ENCODE measurements around the gene NAGLU.

NAGLU gene

DNA sequence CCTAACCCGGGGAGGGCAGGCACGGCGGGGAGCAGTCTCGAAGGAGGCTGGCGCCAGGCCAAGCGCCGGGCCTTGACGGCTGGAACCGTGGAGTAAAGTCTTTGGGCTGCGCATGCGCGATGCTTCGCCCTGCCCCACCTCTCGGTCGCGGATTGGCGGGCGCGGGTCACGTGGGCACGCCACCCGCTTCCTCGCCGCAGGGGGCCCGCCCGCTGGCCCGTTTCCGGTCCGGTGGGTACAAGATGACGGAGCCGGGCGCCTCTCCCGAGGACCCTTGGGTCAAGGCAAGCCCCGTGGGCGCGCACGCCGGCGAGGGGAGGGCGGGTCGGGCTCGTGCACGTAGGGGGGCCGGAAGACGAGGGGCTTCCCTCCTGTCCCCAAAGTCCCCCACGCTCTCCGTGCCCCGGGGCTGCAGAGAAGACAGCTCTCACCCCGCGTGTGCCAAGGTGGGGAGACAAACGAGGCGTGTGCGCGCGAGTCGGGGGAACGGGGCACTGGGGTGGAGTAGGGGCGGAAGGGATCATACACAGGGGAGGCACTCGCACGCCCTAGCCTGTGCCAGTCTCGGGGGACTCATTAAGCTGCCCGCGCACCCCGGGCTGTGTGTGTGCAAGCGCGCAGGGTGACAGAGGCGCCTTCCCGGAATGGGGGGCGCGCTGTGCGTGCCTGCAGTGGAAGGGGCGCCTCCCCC is 31.0 kb downstream of the NAGLU start, which contains the start of gene MLX:
Gene MLX, plus strand, starts transcription at position 218 of the 691 bp plus-strand sequence. Its CDS starts 25 bp downstream, at position 243.
- H3K4me3 ChIP-seq (ENCODE audit: low read depth, low read length) = peak within 1 kb of the TSS; percentile 92
- DNase-seq (ENCODE audit: low read depth) = peak; percentile 94
- peak; percentile 75 for TF ChIP-seq MYC (IDR thresholded peaks at IDR 0.05; ENCODE audit: low read depth, low read length)
- peak; percentile 46 for TF ChIP-seq POLR2A (IDR thresholded peaks at IDR 0.05; ENCODE audit: extremely low read depth, insufficient read length)
- TF ChIP-seq, protein P1, sequence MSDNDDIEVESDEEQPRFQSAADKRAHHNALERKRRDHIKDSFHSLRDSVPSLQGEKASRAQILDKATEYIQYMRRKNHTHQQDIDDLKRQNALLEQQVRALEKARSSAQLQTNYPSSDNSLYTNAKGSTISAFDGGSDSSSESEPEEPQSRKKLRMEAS (IDR thresholded peaks at IDR 0.05; ENCODE audit: low read depth, low read length) = peak; percentile 96
- TF ChIP-seq, protein P2, sequence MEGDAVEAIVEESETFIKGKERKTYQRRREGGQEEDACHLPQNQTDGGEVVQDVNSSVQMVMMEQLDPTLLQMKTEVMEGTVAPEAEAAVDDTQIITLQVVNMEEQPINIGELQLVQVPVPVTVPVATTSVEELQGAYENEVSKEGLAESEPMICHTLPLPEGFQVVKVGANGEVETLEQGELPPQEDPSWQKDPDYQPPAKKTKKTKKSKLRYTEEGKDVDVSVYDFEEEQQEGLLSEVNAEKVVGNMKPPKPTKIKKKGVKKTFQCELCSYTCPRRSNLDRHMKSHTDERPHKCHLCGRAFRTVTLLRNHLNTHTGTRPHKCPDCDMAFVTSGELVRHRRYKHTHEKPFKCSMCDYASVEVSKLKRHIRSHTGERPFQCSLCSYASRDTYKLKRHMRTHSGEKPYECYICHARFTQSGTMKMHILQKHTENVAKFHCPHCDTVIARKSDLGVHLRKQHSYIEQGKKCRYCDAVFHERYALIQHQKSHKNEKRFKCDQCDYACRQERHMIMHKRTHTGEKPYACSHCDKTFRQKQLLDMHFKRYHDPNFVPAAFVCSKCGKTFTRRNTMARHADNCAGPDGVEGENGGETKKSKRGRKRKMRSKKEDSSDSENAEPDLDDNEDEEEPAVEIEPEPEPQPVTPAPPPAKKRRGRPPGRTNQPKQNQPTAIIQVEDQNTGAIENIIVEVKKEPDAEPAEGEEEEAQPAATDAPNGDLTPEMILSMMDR (IDR thresholded peaks at IDR 0.05; ENCODE audit: low read depth, low read length) = no peak

DNA sequence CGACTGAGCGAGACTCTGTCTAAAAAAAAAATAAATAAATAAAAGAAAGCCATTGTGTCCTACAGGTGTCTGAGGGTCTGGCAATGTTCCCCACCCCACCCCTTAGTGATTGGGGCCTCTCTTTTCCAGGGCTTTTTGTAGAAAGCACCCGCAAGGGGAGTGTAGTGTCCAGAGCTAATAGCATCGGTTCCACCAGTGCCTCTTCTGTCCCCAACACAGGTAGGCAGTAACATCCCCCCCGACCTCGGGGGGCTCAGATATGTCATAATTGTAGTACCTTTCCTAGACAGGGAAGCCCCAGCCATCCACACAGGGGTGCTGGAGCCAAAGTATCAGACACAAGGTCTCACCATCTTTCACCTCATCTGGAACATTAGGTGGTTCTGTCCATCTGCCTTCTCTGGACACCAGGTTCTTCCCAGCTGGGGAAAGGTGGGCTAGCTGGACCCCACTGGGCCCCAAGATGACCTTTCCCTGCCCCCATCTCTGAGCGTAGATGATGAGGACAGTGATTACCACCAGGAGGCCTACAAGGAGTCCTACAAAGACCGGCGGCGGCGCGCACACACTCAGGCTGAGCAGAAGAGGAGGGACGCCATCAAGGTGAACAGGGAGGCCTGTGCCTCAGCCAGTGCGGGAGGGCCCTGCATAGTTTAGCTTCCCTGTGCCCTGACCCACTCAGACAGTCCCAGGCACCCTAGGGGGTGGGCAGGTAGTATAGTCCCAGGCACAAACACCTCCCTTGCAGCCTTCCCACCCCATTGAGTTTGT is 32.5 kb downstream of the NAGLU start:
- TF ChIP-seq POLR2A (IDR thresholded peaks at IDR 0.05; ENCODE audit: extremely low read depth, insufficient read length) (no peak), MYC (IDR thresholded peaks at IDR 0.05; ENCODE audit: low read depth, low read length) (no peak)
- TF ChIP-seq, protein P1 (IDR thresholded peaks at IDR 0.05; ENCODE audit: low read depth, low read length) = no peak
- TF ChIP-seq, protein P2 (IDR thresholded peaks at IDR 0.05; ENCODE audit: low read depth, low read length) = no peak
- no peak for DNase-seq (ENCODE audit: low read depth)
- H3K4me3 ChIP-seq (ENCODE audit: low read depth, low read length) = peak overlapping the region; percentile 49

DNA sequence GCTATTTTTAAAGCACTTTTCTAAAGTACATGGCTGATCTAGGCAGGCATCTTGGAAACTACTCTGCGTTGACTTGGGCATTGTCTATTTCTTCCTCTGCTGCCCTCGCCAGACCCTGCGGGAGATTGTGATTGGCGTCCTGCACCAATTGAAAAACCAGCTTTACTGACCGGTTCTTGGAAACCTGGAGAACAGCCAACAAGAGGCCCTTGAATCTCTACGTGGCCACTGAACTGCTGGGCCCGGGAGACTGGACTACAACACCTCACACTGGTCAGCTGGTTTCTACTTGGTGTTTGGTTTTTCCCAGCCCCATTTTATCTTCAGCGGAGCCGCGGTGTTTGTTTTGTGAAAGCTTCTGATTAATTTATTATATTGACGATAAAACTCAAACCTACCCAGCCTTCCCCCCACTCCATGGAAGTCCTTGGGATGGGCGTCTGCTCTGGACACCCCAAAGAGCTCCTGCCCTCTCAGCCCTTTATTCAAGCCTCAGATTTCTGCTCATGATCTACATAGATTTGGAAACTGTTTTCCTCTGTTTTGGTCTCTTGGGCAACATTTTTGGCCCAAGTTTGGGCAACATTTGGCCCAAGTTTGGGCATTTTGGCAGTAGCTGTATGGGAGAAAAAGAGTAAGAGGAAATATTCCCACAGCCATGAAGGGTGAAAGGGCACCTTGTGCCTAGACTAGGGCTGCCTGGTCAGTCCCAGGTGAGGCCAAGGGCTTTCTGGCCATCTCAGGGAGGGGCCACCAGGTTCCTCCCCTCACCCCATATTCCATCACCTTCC is 35.6 kb downstream of the NAGLU start:
- H3K4me3 ChIP-seq (ENCODE audit: low read depth, low read length) = no peak overlapping the region
- DNase-seq (ENCODE audit: low read depth) = no peak
- no peak for TF ChIP-seq POLR2A (IDR thresholded peaks at IDR 0.05; ENCODE audit: extremely low read depth, insufficient read length)
- TF ChIP-seq, protein P2 (IDR thresholded peaks at IDR 0.05; ENCODE audit: low read depth, low read length) = no peak
- TF ChIP-seq, protein P1 (IDR thresholded peaks at IDR 0.05; ENCODE audit: low read depth, low read length) = no peak

DNA sequence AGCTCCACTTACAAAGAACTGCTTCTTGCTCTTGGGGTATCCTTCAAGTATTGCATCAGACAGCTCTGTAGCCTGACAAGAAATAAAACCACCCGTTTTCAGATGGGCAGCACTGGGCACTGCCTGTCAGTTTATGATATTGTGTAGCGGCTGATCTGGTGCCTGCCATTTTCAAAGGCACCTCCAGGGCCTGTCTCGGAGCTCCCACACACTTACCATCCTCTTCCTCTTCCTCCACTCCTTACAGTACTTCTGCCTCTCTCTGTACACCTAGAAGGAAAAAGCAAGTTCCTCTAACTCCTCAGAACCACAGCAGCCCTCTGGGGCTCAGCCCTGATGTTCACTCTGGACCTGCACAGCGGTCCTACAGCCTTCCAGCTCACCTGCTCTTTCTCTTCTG is 37.1 kb downstream of the NAGLU start:
- H3K4me3 ChIP-seq (ENCODE audit: low read depth, low read length) = no peak overlapping the region
- TF ChIP-seq MYC (IDR thresholded peaks at IDR 0.05; ENCODE audit: low read depth, low read length) (no peak), POLR2A (IDR thresholded peaks at IDR 0.05; ENCODE audit: extremely low read depth, insufficient read length) (no peak)
- TF ChIP-seq, protein P1 (IDR thresholded peaks at IDR 0.05; ENCODE audit: low read depth, low read length) = no peak
- TF ChIP-seq, protein P2 (IDR thresholded peaks at IDR 0.05; ENCODE audit: low read depth, low read length) = no peak
- peak; percentile 27 for DNase-seq (ENCODE audit: low read depth)

DNA sequence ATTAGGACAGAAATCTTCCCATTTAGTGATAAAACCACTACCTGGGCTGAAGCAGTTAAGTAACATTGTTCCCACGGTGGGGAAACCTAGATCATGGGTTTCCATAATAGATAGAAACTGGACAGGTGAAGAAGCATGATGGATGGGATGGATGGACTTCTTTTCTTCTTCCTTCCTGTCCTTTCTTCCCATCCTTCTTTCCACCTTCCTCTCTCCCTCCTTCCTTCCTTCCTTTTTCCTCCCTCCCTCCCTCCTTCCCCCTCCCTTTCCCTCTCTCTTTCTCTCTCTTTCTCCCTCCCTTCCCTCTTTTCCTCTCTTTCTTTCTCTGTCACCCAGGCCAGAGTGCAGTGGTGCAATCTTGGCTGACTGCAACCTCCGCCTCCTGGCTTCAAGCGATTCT is 38.4 kb downstream of the NAGLU start:
- H3K4me3 ChIP-seq (ENCODE audit: low read depth, low read length) = no peak overlapping the region
- no peak for TF ChIP-seq MYC (IDR thresholded peaks at IDR 0.05; ENCODE audit: low read depth, low read length)
- TF ChIP-seq POLR2A (IDR thresholded peaks at IDR 0.05; ENCODE audit: extremely low read depth, insufficient read length) = no peak
- TF ChIP-seq, protein P1 (IDR thresholded peaks at IDR 0.05; ENCODE audit: low read depth, low read length) = no peak
- TF ChIP-seq, protein P2 (IDR thresholded peaks at IDR 0.05; ENCODE audit: low read depth, low read length) = no peak

More for the DNA sequence above, 38.4 kb downstream of the NAGLU start:
- DNase-seq (ENCODE audit: low read depth) = no peak
